DND-41 (cell line): Measurements from ENCODE around the gene GRK3.
"Not testable (repeated sequence)": the region's sequence is repeated elsewhere in the genome, so short reads cannot be mapped to it uniquely, and the experiment has no call there.

ENCODE experiments used
- ATAC-seq: fragments of 200-7000 bp; cut with Tn5 transposase; 3 replicates; pipeline ENCODE4 v1.9.1; 2021; ENCODE audit warnings: low read depth; ENCODE audit not compliant: insufficient read depth
- DNase-seq: peaks from one replicate; pipeline ENCODE4 v3.0.0-alpha.2; 2020
- H2AFZ ChIP-seq: 2 replicates; pipeline ENCODE4 v1.6.0; 2012; ENCODE audit warnings: low read depth, low read length
- H3K27ac ChIP-seq: 2 replicates; pipeline ENCODE4 v1.5.1; 2012; ENCODE audit warnings: low read length, inconsistent platforms
- H3K27me3 ChIP-seq: fragments of 200-600 bp; sonication (generic); 2 replicates; pipeline ENCODE4 v1.6.0; 2012; ENCODE audit warnings: low read length, mild to moderate bottlenecking, inconsistent platforms; ENCODE audit not compliant: insufficient read depth, poor library complexity
- H3K36me3 ChIP-seq: 2 replicates; pipeline ENCODE4 v1.5.1; 2012; ENCODE audit warnings: low read length, inconsistent platforms; ENCODE audit not compliant: insufficient read depth
- H3K4me1 ChIP-seq: 2 replicates; pipeline ENCODE4 v1.5.1; 2012; ENCODE audit warnings: mild to moderate bottlenecking, low read length; ENCODE audit not compliant: insufficient read depth
- H3K4me2 ChIP-seq: 2 replicates; pipeline ENCODE4 v1.6.0; 2012; ENCODE audit warnings: mild to moderate bottlenecking, moderate library complexity, low read length, inconsistent platforms; ENCODE audit not compliant: insufficient read depth
- H3K4me3 ChIP-seq, 2 experiments: fragments of 200-600 bp in 1 of 2; shearing (Covaris generic) in 1 of 2; 2 replicates each; pipeline ENCODE4 v1.5.1; 2012 to 2016; ENCODE audit warnings: inconsistent platforms in 2 of 2, low read length in 2 of 2, mild to moderate bottlenecking in 2 of 2, low read depth in 1 of 2, moderate library complexity in 1 of 2
- H3K79me2 ChIP-seq: 2 replicates; pipeline ENCODE4 v1.6.0; 2012; ENCODE audit warnings: low read length, inconsistent platforms; ENCODE audit not compliant: insufficient read depth
- H3K9ac ChIP-seq: 2 replicates; pipeline ENCODE4 v1.6.0; 2012; ENCODE audit warnings: low read depth, mild to moderate bottlenecking, inconsistent platforms, low read length, moderate library complexity
- H3K9me3 ChIP-seq: 2 replicates; pipeline ENCODE4 v1.5.1; 2012; ENCODE audit warnings: low read length, moderate library complexity, mild to moderate bottlenecking, inconsistent platforms; ENCODE audit not compliant: insufficient read depth, severe bottlenecking
- H4K20me1 ChIP-seq: 2 replicates; pipeline ENCODE4 v1.6.0; 2012; ENCODE audit warnings: low read length; ENCODE audit not compliant: insufficient read depth
- CTCF ChIP-seq: IDR thresholded peaks from 2 replicates; pipeline ENCODE4 v1.5.1; 2012; ENCODE audit warnings: borderline replicate concordance, low read length, moderate library complexity, mild to moderate bottlenecking; ENCODE audit not compliant: poor library complexity, severe bottlenecking; ENCODE audit errors: extremely low read depth
- EZH2 ChIP-seq: IDR thresholded peaks from 3 replicates; pipeline ENCODE4 v1.6.1; 2012; ENCODE audit warnings: borderline replicate concordance, low read depth, mild to moderate bottlenecking, moderate library complexity, low read length, inconsistent platforms; ENCODE audit not compliant: severe bottlenecking

Gene GRK3

GRCh38 chr22:25602445-25602844 lies 38.0 kb downstream of the GRK3 start:
- Histone ChIP-seq H3K4me2 (no peak overlapping the region), H3K79me2 (no peaks in the 10 kb centered on the region)

GRCh38 chr22:25602916-25603315 lies 38.4 kb downstream of the GRK3 start:
- H3K79me2 ChIP-seq, result no peaks in the 10 kb centered on the region
- no peak for ATAC-seq
- H2AFZ ChIP-seq, result no peak overlapping the region
- H3K27ac ChIP-seq, result no peak overlapping the region
- no peak overlapping the region for H3K4me2 ChIP-seq
- DNase-seq, result no peak
- H3K4me3 ChIP-seq, result no peak overlapping the region
- no peaks in the 10 kb centered on the region for H3K36me3 ChIP-seq
- H4K20me1 ChIP-seq, result no peaks in the 10 kb centered on the region
- no peaks in the 10 kb centered on the region for H3K9me3 ChIP-seq
- TF ChIP-seq CTCF (no peak), EZH2 (no peak)
- no peak overlapping the region for H3K9ac ChIP-seq
- no peaks in the 10 kb centered on the region for H3K27me3 ChIP-seq
- peaks cover 7% of the 10 kb centered on the region for H3K4me1 ChIP-seq

More at GRCh38 chr22:25602445-25602844, 38.0 kb downstream of the GRK3 start:
- Histone ChIP-seq H3K27me3 (no peaks in the 10 kb centered on the region), H3K9me3 (no peaks in the 10 kb centered on the region), H3K4me1 (peaks cover 7% of the 10 kb centered on the region), H3K36me3 (no peaks in the 10 kb centered on the region), H3K27ac (no peak overlapping the region), H3K4me3 (no peak overlapping the region), H3K9ac (no peak overlapping the region), H2AFZ (no peak overlapping the region), H4K20me1 (no peaks in the 10 kb centered on the region)
- no peak for TF ChIP-seq CTCF
- no peak for TF ChIP-seq EZH2
- ATAC-seq (no peak), DNase-seq (no peak)

GRCh38 chr22:25605146-25605545 lies 40.7 kb downstream of the GRK3 start:
- not testable (repeated sequence) for H3K9ac ChIP-seq, H4K20me1 ChIP-seq, H3K79me2 ChIP-seq, ATAC-seq, H3K4me3 ChIP-seq, H2AFZ ChIP-seq, H3K4me1 ChIP-seq, DNase-seq, H3K36me3 ChIP-seq, H3K27ac ChIP-seq, H3K9me3 ChIP-seq, H3K4me2 ChIP-seq, H3K27me3 ChIP-seq

- not testable (repeated sequence) for H3K9ac ChIP-seq, H3K4me1 ChIP-seq, H4K20me1 ChIP-seq, H3K4me2 ChIP-seq, H3K36me3 ChIP-seq, H3K79me2 ChIP-seq, H3K9me3 ChIP-seq, H3K4me3 ChIP-seq, H3K27me3 ChIP-seq, ATAC-seq, DNase-seq, H2AFZ ChIP-seq, H3K27ac ChIP-seq
These were observed 41.1 kb downstream of the GRK3 start for GRCh38 chr22:25605565-25605964.

- H4K20me1 ChIP-seq, H3K4me2 ChIP-seq, DNase-seq, H3K79me2 ChIP-seq, H3K9ac ChIP-seq, H2AFZ ChIP-seq, H3K9me3 ChIP-seq, H3K36me3 ChIP-seq, H3K27me3 ChIP-seq, H3K4me3 ChIP-seq, H3K27ac ChIP-seq, H3K4me1 ChIP-seq, ATAC-seq: not testable (repeated sequence)
These were observed 46.8 kb downstream of the GRK3 start for GRCh38 chr22:25611284-25611683.

GRCh38 chr22:25613131-25613530 lies 48.7 kb downstream of the GRK3 start:
- H2AFZ ChIP-seq, H3K79me2 ChIP-seq, H4K20me1 ChIP-seq, H3K9ac ChIP-seq, H3K27me3 ChIP-seq, H3K4me3 ChIP-seq, ATAC-seq, DNase-seq, H3K36me3 ChIP-seq, H3K4me2 ChIP-seq, H3K9me3 ChIP-seq, H3K4me1 ChIP-seq, H3K27ac ChIP-seq: not testable (repeated sequence)

- not testable (repeated sequence) for H4K20me1 ChIP-seq
These were observed 49.1 kb downstream of the GRK3 start for GRCh38 chr22:25613558-25613957.

More at GRCh38 chr22:25613558-25613957, 49.1 kb downstream of the GRK3 start:
- DNase-seq, H3K9ac ChIP-seq, ATAC-seq, H3K4me2 ChIP-seq, H3K27me3 ChIP-seq, H3K4me3 ChIP-seq, H3K79me2 ChIP-seq, H3K9me3 ChIP-seq, H3K36me3 ChIP-seq, H3K4me1 ChIP-seq, H3K27ac ChIP-seq, H2AFZ ChIP-seq: not testable (repeated sequence)
